ENCODE data around the gene ZNF800.
A peak's percentile ranks its signal among the peaks of the same experiment; 100 is the strongest.

ZNF800 gene

GRCh38 chr7:127392566-127393367 lies at the start of gene ZNF800 (continued):
- no peak for TF ChIP-seq PRDM10 (tag by site-specific recombination; IDR thresholded peaks at IDR 0.05)
- TF ChIP-seq, protein P1, sequence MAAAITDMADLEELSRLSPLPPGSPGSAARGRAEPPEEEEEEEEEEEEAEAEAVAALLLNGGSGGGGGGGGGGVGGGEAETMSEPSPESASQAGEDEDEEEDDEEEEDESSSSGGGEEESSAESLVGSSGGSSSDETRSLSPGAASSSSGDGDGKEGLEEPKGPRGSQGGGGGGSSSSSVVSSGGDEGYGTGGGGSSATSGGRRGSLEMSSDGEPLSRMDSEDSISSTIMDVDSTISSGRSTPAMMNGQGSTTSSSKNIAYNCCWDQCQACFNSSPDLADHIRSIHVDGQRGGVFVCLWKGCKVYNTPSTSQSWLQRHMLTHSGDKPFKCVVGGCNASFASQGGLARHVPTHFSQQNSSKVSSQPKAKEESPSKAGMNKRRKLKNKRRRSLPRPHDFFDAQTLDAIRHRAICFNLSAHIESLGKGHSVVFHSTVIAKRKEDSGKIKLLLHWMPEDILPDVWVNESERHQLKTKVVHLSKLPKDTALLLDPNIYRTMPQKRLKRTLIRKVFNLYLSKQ (tag by site-specific recombination; IDR thresholded peaks at IDR 0.05; ENCODE audit: borderline replicate concordance) = no peak
- no peak for TF ChIP-seq ZNF23 (tag by site-specific recombination; IDR thresholded peaks at IDR 0.05; ENCODE audit: borderline replicate concordance)
- no peak for TF ChIP-seq PRDM2 (tag by site-specific recombination; IDR thresholded peaks at IDR 0.05; ENCODE audit: borderline replicate concordance)
- no peak for TF ChIP-seq ZNF561 (tag by site-specific recombination; IDR thresholded peaks at IDR 0.05; ENCODE audit: borderline replicate concordance)
- TF ChIP-seq SALL2 (tag by site-specific recombination; IDR thresholded peaks at IDR 0.05; ENCODE audit: borderline replicate concordance) = no peak
- no peak; the same call in 1 of the 2 replicates for TF ChIP-seq SP3 (tag by site-specific recombination; IDR thresholded peaks at IDR 0.05)
- TF ChIP-seq ZNF274 (IDR thresholded peaks at IDR 0.05; ENCODE audit: low read length) = no peak
- no peak for TF ChIP-seq ZNF274 (tag by site-specific recombination; IDR thresholded peaks at IDR 0.05; ENCODE audit: borderline replicate concordance)
- no peak for TF ChIP-seq GLI2 (tag by site-specific recombination; IDR thresholded peaks at IDR 0.05; ENCODE audit: borderline replicate concordance, low read depth)
- TF ChIP-seq ZNF791 (tag by site-specific recombination; IDR thresholded peaks at IDR 0.05) = no peak
- TF ChIP-seq INSM2 (tag by site-specific recombination; IDR thresholded peaks at IDR 0.05) = no peak
- no peak for TF ChIP-seq ZNF433 (tag by site-specific recombination; IDR thresholded peaks at IDR 0.05; ENCODE audit: low read depth)
- TF ChIP-seq, protein P2, sequence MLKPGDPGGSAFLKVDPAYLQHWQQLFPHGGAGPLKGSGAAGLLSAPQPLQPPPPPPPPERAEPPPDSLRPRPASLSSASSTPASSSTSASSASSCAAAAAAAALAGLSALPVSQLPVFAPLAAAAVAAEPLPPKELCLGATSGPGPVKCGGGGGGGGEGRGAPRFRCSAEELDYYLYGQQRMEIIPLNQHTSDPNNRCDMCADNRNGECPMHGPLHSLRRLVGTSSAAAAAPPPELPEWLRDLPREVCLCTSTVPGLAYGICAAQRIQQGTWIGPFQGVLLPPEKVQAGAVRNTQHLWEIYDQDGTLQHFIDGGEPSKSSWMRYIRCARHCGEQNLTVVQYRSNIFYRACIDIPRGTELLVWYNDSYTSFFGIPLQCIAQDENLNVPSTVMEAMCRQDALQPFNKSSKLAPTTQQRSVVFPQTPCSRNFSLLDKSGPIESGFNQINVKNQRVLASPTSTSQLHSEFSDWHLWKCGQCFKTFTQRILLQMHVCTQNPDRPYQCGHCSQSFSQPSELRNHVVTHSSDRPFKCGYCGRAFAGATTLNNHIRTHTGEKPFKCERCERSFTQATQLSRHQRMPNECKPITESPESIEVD (tag by site-specific recombination; IDR thresholded peaks at IDR 0.05) = no peak
- no peak for TF ChIP-seq ZNF26 (tag by site-specific recombination; IDR thresholded peaks at IDR 0.05)
- TF ChIP-seq, protein P3, sequence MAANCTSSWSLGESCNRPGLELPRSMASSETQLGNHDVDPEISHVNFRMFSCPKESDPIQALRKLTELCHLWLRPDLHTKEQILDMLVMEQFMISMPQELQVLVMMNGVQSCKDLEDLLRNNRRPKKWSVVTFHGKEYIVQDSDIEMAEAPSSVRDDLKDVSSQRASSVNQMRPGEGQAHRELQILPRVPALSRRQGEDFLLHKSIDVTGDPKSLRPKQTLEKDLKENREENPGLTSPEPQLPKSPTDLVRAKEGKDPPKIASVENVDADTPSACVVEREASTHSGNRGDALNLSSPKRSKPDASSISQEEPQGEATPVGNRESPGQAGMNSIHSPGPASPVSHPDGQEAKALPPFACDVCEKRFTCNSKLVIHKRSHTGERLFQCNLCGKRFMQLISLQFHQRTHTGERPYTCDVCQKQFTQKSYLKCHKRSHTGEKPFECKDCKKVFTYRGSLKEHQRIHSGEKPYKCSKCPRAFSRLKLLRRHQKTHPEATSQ (tag by site-specific recombination; IDR thresholded peaks at IDR 0.05) = no peak
- TF ChIP-seq ELK4 (IDR thresholded peaks at IDR 0.05; ENCODE audit: borderline replicate concordance, low read depth, low read length) = no peak
- peak; percentile 14; the same call in 1 of the 2 replicates for TF ChIP-seq ZXDB (tag by site-specific recombination; IDR thresholded peaks at IDR 0.05)

All from HEK293 (cell line).